Peyer's patch (tissue), 4 donors: Measurements from ENCODE around the gene SCAMP3.

Experiments used
- POLR2A ChIP-seq, 2 donors: fragments of 450-650 bp; IDR thresholded peaks; one replicate each; pipeline ENCODE4 v1.5.1; 2017; ENCODE audit warnings: antibody characterized with exemption in 2 of 2, mild to moderate bottlenecking in 2 of 2, moderate library complexity in 2 of 2
- TF ChIP-seq, protein P1 (sequence below), 6 experiments: fragments of 450-650 bp in 4 of 6; fragments of 200-600 bp in 2 of 6; sonication (generic) in 1 of 6; IDR thresholded peaks; one replicate each; pipeline ENCODE4 v1.5.1; 2017 to 2019; ENCODE audit warnings: antibody characterized with exemption in 6 of 6, mild to moderate bottlenecking in 3 of 6, moderate library complexity in 1 of 6

- TF ChIP-seq, protein P1, sequence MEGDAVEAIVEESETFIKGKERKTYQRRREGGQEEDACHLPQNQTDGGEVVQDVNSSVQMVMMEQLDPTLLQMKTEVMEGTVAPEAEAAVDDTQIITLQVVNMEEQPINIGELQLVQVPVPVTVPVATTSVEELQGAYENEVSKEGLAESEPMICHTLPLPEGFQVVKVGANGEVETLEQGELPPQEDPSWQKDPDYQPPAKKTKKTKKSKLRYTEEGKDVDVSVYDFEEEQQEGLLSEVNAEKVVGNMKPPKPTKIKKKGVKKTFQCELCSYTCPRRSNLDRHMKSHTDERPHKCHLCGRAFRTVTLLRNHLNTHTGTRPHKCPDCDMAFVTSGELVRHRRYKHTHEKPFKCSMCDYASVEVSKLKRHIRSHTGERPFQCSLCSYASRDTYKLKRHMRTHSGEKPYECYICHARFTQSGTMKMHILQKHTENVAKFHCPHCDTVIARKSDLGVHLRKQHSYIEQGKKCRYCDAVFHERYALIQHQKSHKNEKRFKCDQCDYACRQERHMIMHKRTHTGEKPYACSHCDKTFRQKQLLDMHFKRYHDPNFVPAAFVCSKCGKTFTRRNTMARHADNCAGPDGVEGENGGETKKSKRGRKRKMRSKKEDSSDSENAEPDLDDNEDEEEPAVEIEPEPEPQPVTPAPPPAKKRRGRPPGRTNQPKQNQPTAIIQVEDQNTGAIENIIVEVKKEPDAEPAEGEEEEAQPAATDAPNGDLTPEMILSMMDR (IDR thresholded peaks at IDR 0.05), result no peak
- TF ChIP-seq POLR2A (IDR thresholded peaks at IDR 0.05), result peak; percentile 22 to 38
Measured at GRCh38 chr1:155208541-155209311, 53.4 kb downstream of the SCAMP3 start, which contains the start of gene MTX1.
